Measurements from ENCODE around the gene AQP1. TPM values are rescaled to one million over a fixed set of nuclear protein-coding genes. Genes with fewer than 3 reads are reported as not detected.

Gene AQP1
- total and polyA plus RNA-seq, 7 donors, result 75.0 to 229 (median 97.8) TPM

DNA sequence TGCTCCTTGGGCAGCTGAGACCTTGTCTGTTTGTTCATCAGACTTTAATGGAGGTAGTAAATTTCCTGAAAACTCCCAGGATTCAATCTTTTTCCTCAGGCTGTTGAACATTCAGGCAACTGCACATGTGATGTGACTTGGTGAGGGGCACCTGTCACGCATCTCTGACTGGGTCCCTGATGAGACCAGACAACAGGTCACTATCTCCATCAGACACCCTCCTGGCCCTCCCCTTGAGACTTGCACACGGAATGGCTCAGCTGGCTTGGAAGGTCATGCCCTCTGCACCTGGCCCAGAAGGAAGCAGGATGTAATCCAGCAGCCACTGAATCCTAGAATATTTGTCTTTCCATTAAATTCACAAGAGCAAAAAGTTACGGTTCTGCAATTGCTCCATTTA lies 15.9 kb downstream of the AQP1 start:
- no peak for ATAC-seq
- Histone ChIP-seq H3K4me3 (no peak overlapping the region), H3K27ac (no peak overlapping the region), H3K9me3 (no peaks in the 10 kb centered on the region), H3K4me1 (peaks cover 19% of the 10 kb centered on the region), H3K27me3 (ENCODE audit: insufficient read depth in 3 of 3, low read length in 2 of 3) (no peaks in the 10 kb centered on the region), H3K36me3 (ENCODE audit: insufficient read depth in 1 of 2, low read depth in 1 of 2) (peaks cover 0 to 6% of the 10 kb centered on the region in 2 donors)
- TF ChIP-seq, protein P1, sequence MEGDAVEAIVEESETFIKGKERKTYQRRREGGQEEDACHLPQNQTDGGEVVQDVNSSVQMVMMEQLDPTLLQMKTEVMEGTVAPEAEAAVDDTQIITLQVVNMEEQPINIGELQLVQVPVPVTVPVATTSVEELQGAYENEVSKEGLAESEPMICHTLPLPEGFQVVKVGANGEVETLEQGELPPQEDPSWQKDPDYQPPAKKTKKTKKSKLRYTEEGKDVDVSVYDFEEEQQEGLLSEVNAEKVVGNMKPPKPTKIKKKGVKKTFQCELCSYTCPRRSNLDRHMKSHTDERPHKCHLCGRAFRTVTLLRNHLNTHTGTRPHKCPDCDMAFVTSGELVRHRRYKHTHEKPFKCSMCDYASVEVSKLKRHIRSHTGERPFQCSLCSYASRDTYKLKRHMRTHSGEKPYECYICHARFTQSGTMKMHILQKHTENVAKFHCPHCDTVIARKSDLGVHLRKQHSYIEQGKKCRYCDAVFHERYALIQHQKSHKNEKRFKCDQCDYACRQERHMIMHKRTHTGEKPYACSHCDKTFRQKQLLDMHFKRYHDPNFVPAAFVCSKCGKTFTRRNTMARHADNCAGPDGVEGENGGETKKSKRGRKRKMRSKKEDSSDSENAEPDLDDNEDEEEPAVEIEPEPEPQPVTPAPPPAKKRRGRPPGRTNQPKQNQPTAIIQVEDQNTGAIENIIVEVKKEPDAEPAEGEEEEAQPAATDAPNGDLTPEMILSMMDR (IDR thresholded peaks at IDR 0.05), result no peak
- DNase-seq, result no peak
- 63 to 80% (median 69%) methylated on average over 3 of the region's 3 CpGs for WGBS, 3 donors
- intact Hi-C loops (cut with DNase I), result no loop called here

DNA sequence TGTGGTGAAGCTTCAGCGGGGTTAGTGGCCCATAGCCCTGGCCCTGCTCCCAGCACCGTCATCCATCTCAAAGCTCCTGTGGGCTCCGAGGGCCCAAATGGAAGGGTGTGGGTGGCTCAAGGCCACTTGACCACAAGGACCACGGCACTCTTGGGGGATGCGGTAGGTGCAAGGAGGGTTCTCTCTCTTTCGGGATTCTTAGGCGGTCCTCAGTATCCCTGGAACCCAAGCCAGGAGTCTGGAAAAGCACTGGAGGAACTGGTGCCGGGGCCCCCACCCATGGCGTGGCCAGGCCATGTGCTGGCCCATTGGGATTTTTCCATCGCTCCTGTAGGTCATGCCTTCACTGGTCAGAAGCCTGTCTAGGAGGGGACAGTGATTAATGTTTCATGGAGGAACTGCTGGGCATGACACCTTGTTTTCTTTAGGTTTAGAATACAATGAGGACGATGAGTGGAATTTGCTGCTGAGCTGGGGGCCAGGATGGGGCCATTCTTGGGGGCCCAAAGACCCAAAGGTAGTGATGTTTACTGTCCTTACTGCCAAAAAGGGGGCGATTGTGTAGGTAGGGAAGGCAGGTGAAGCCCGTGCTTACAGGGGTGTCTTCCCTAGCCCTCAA lies 16.7 kb downstream of the AQP1 start:
- TF ChIP-seq, protein P1 (IDR thresholded peaks at IDR 0.05), result no peak
- Histone ChIP-seq H3K4me3 (no peak overlapping the region), H3K4me1 (peaks cover 19% of the 10 kb centered on the region), H3K36me3 (ENCODE audit: insufficient read depth in 1 of 2, low read depth in 1 of 2) (peaks cover 0 to 6% of the 10 kb centered on the region in 2 donors), H3K27me3 (ENCODE audit: insufficient read depth in 3 of 3, low read length in 2 of 3) (no peaks in the 10 kb centered on the region), H3K27ac (no peak overlapping the region), H3K9me3 (no peaks in the 10 kb centered on the region)
- no peak for DNase-seq
- 94 to 96% (median 95%) methylated on average over 13 of the region's 13 CpGs for WGBS, 3 donors
- no peak for ATAC-seq
- intact Hi-C loops (cut with DNase I), result no loop called here

DNA sequence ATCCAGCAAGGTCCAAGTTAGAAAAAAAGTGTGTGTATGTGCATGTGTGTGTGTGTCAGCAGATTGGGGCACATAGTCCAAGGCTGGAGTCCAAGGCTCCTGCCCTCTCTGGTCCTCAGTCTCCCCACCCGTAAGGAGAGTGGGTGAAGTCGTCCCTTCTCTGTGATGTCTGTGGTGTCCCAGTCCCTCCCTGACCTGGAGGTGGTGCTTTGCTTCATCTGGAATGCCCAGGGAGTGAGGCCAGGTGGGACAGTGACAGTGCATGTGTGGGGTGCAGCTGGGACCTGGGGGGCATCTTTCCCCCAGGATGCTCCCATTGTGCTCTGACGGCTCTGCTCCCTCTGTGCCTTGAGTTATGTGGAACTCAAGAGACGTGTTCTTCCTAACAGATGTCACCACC lies 18.0 kb downstream of the AQP1 start:
- 87 to 93% (median 92%) methylated on average over 4 of the region's 4 CpGs for WGBS, 3 donors
- intact Hi-C loops (cut with DNase I), result loop anchor here in 1 of 2 donors (5.0 kb wide), 1 partner anchor 122 kb away; no protein-coding TSS in a partner anchor

GRCh38 chr7:30930621-30931020 lies 19.0 kb downstream of the AQP1 start:
- DNase-seq (no peak), ATAC-seq (no peak)
- Histone ChIP-seq H3K27me3 (ENCODE audit: insufficient read depth in 3 of 3, low read length in 2 of 3) (no peaks in the 10 kb centered on the region), H3K27ac (no peak overlapping the region), H3K4me3 (no peak overlapping the region), H3K9me3 (no peaks in the 10 kb centered on the region), H3K36me3 (ENCODE audit: insufficient read depth in 1 of 2, low read depth in 1 of 2) (no peaks in the 10 kb centered on the region), H3K4me1 (peaks cover 19% of the 10 kb centered on the region)
- TF ChIP-seq, protein P1 (IDR thresholded peaks at IDR 0.05), result no peak
- intact Hi-C loops (cut with DNase I), result loop anchor here in 1 of 2 donors (5.0 kb wide), 1 partner anchor 123 kb away; no protein-coding TSS in a partner anchor
- 51 to 70% (median 59%) methylated on average over 8 of the region's 8 CpGs for WGBS, 3 donors

More for the DNA sequence above, 18.0 kb downstream of the AQP1 start:
- no peaks in the 10 kb centered on the region for H3K9me3 ChIP-seq
- TF ChIP-seq, protein P1 (IDR thresholded peaks at IDR 0.05), result no peak
- H3K27me3 ChIP-seq (ENCODE audit: insufficient read depth in 3 of 3, low read length in 2 of 3), result no peaks in the 10 kb centered on the region
- H3K4me3 ChIP-seq, result no peak overlapping the region
- peaks cover 19% of the 10 kb centered on the region for H3K4me1 ChIP-seq
- no peaks in the 10 kb centered on the region for H3K36me3 ChIP-seq (ENCODE audit: insufficient read depth in 1 of 2, low read depth in 1 of 2)
- no peak overlapping the region for H3K27ac ChIP-seq
- no peak for DNase-seq
- ATAC-seq, result no peak
